Activated B cell treated with CpG ODN at 0.5 μM for 24 hours (primary cell): ENCODE measurements around the gene KAT14. TPM values are rescaled to one million over a fixed set of nuclear protein-coding genes. Genes with fewer than 3 reads are reported as not detected.

Experiments used
- ATAC-seq: fragments of 200-7000 bp; cut with Tn5 transposase; one replicate; pipeline ENCODE4 v1.10.0; 2021; ENCODE audit warnings: low read depth, mild to moderate bottlenecking, moderate library complexity
- CTCF ChIA-PET: fragments of 350-600 bp; sonication (Branson Sonifier 250); formaldehyde crosslinking; loops from one replicate; lab custom pipeline; 2021; ENCODE audit warnings: antibody characterized with exemption; lab: Charles Lee
- POLR2A ChIA-PET: fragments of 350-600 bp; sonication (Branson Sonifier 250); formaldehyde crosslinking; loops from one replicate; lab custom pipeline; 2021; ENCODE audit warnings: antibody characterized with exemption; lab: Charles Lee
- DNase-seq: peaks from one replicate; pipeline ENCODE4 v3.0.0; 2022
- H3K27ac Mint-ChIP-seq: one replicate; pipeline ENCODE4 v1.8.0; 2020; ENCODE audit warnings: mixed read lengths
- H3K27me3 Mint-ChIP-seq: one replicate; pipeline ENCODE4 v1.8.0; 2021; ENCODE audit warnings: mixed read lengths
- H3K36me3 Mint-ChIP-seq: one replicate; pipeline ENCODE4 v1.8.0; 2021; ENCODE audit warnings: low read depth, mixed read lengths
- H3K4me1 Mint-ChIP-seq: one replicate; pipeline ENCODE4 v1.8.0; 2021; ENCODE audit warnings: mixed read lengths
- H3K4me3 Mint-ChIP-seq: one replicate; pipeline ENCODE4 v1.8.0; 2020; ENCODE audit warnings: mild to moderate bottlenecking, mixed read lengths
- H3K9me3 Mint-ChIP-seq: one replicate; pipeline ENCODE4 v1.8.0; 2020; ENCODE audit warnings: mixed read lengths
- CTCF ChIP-seq: fragments of 200-600 bp; IDR thresholded peaks from one replicate; pipeline ENCODE4 v1.8.0; 2022; ENCODE audit warnings: antibody characterized with exemption, mild to moderate bottlenecking
- intact Hi-C: fragments of 100-400 bp; cut with micrococcal nuclease; formaldehyde crosslinking; loops from one replicate; pipeline ENCODE4 v1.15.1; 2024
- total RNA-seq: library from RNA; stranded (reverse); gene quantifications from 2 replicates; pipeline ENCODE4 v1.2.3, GENCODE V29; 2022

Gene KAT14
- total RNA-seq, 1 donor from 2014 or later: 15.6 TPM

GRCh38 chr20:18164356-18164755 is 26.7 kb downstream of the KAT14 start:
- ATAC-seq (no peak), DNase-seq (no peak)
- TF ChIP-seq CTCF: no peak
- intact Hi-C loops: no loop called here
- ChIA-PET POLR2A (no interaction called here), CTCF (no interaction called here)
- no peaks in the 10 kb centered on the region for H3K9me3 Mint-ChIP-seq
- no peaks in the 10 kb centered on the region for H3K27me3 Mint-ChIP-seq
- H3K4me1 Mint-ChIP-seq: peaks cover 16% of the 10 kb centered on the region
- H3K4me3 Mint-ChIP-seq: no peak overlapping the region
- H3K36me3 Mint-ChIP-seq: peaks cover 75% of the 10 kb centered on the region
- no peak overlapping the region for H3K27ac Mint-ChIP-seq

- DNase-seq (no peak), ATAC-seq (no peak)
- Mint-ChIP-seq H3K27ac (no peak overlapping the region), H3K4me1 (peaks cover 16% of the 10 kb centered on the region), H3K9me3 (no peaks in the 10 kb centered on the region), H3K27me3 (no peaks in the 10 kb centered on the region), H3K4me3 (no peak overlapping the region), H3K36me3 (peaks cover 74% of the 10 kb centered on the region)
- intact Hi-C loops: no loop called here
- TF ChIP-seq CTCF: no peak
- ChIA-PET CTCF (no interaction called here), POLR2A (interaction anchor here (0.5 kb wide), 1 partner anchor 25 kb away, joined by 9 read pairs; no protein-coding TSS in a partner anchor)
Observed at GRCh38 chr20:18165553-18165952, 27.9 kb downstream of the KAT14 start.

- peaks cover 77% of the 10 kb centered on the region for H3K36me3 Mint-ChIP-seq
- no peaks in the 10 kb centered on the region for H3K9me3 Mint-ChIP-seq
- H3K27me3 Mint-ChIP-seq: no peaks in the 10 kb centered on the region
- intact Hi-C loops: no loop called here
- ChIA-PET POLR2A (no interaction called here), CTCF (no interaction called here)
- no peak for TF ChIP-seq CTCF
- ATAC-seq: no peak
- no peak overlapping the region for H3K4me3 Mint-ChIP-seq
- no peak for DNase-seq
- peaks cover 16% of the 10 kb centered on the region for H3K4me1 Mint-ChIP-seq
- H3K27ac Mint-ChIP-seq: no peak overlapping the region
Observed at GRCh38 chr20:18166241-18166881, 28.7 kb downstream of the KAT14 start.

GRCh38 chr20:18166950-18167349 is 29.3 kb downstream of the KAT14 start:
- intact Hi-C loops: no loop called here
- Mint-ChIP-seq H3K36me3 (peaks cover 78% of the 10 kb centered on the region), H3K27ac (no peak overlapping the region), H3K27me3 (no peaks in the 10 kb centered on the region), H3K9me3 (no peaks in the 10 kb centered on the region), H3K4me3 (no peak overlapping the region), H3K4me1 (peaks cover 16% of the 10 kb centered on the region)
- DNase-seq: no peak
- POLR2A ChIA-PET: no interaction called here
- ATAC-seq: no peak
- CTCF ChIA-PET: no interaction called here
- TF ChIP-seq CTCF: no peak

- Mint-ChIP-seq H3K36me3 (peaks cover 74% of the 10 kb centered on the region), H3K9me3 (no peaks in the 10 kb centered on the region), H3K27ac (no peak overlapping the region), H3K4me3 (no peak overlapping the region), H3K4me1 (peaks cover 3% of the 10 kb centered on the region), H3K27me3 (no peaks in the 10 kb centered on the region)
- DNase-seq (no peak), ATAC-seq (no peak)
- ChIA-PET POLR2A (no interaction called here), CTCF (no interaction called here)
- intact Hi-C loops: no loop called here
- no peak for TF ChIP-seq CTCF
Observed at GRCh38 chr20:18172379-18172778, 34.7 kb downstream of the KAT14 start.
